GM18507 (cell line): ENCODE results near the gene IGF2BP3.
A peak's percentile ranks its signal among the peaks of the same experiment; 100 is the strongest.
"Not testable (repeated sequence)": the region's sequence is repeated elsewhere in the genome, so short reads cannot be mapped to it uniquely, and the experiment has no call there.

Source experiments
- DNase-seq: peaks from one replicate; pipeline ENCODE4 v3.0.0; 2011; ENCODE audit warnings: low read depth; ENCODE audit not compliant: insufficient read length; ENCODE audit errors: extremely low spot score
- FAIRE-seq: peaks from 2 replicates; lab custom pipeline; 2011; peaks lifted over from hg19 to GRCh38; lab: Jason Lieb, UNC

IGF2BP3 gene

DNA sequence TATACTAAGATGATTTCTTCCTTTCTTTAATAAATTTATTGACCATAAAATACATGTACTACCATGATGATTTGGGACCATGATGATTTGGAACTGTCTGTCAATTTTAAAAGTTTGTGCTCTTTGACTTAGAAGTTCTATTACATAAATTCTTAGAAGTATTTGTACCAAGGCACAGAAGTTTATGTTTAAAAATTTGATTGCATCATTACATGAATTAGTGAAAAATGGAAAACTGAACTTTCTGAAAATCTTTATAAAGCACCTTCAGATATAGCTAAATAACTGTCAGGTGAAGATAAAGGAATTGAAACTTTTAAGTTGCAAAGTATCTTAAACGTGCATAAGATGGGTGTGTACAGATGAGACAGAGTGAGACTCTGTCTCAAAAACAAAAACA is 139.2 kb downstream of the IGF2BP3 start:
- DNase-seq (no peak), FAIRE-seq (no peak)

- FAIRE-seq (no peak), DNase-seq (no peak)
Measured at GRCh38 chr7:23315366-23315765, 154.9 kb downstream of the IGF2BP3 start.

- not testable (repeated sequence) for FAIRE-seq, DNase-seq
Measured at GRCh38 chr7:23312141-23312540, 158.2 kb downstream of the IGF2BP3 start.

- DNase-seq (no peak), FAIRE-seq (no peak)
Measured at GRCh38 chr7:23308754-23309153, 161.5 kb downstream of the IGF2BP3 start.

DNA sequence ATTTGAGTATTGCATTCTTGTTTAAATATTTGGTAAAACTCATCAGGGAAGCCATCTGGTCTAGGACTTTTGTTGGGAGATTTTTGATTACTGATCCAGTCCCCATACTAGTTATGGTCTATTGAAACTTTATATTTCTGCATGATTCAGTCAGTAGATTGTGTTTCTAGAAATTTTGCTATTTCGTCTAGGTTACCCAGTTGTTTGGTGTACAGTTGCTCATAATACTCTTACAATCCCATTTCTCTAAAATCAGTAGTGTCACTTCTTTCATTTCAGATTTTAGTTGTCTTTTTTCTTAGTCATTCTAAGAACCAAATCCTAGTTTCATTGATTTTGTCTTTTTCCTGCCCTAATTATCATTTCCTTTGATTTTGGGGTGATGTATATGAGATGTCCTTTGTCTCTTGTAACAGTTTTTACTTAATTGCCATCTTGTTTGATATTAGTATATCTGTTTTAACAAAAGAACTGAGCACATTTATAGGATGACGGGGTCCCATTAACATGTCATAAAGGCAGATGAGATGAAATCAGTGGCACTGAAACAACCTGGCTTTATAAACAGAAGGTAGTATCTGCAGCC is 163.3 kb downstream of the IGF2BP3 start:
- FAIRE-seq (no peak), DNase-seq (no peak)

GRCh38 chr7:23299770-23300300 is 170.5 kb downstream of the IGF2BP3 start:
- DNase-seq (no peak), FAIRE-seq (no peak)

DNA sequence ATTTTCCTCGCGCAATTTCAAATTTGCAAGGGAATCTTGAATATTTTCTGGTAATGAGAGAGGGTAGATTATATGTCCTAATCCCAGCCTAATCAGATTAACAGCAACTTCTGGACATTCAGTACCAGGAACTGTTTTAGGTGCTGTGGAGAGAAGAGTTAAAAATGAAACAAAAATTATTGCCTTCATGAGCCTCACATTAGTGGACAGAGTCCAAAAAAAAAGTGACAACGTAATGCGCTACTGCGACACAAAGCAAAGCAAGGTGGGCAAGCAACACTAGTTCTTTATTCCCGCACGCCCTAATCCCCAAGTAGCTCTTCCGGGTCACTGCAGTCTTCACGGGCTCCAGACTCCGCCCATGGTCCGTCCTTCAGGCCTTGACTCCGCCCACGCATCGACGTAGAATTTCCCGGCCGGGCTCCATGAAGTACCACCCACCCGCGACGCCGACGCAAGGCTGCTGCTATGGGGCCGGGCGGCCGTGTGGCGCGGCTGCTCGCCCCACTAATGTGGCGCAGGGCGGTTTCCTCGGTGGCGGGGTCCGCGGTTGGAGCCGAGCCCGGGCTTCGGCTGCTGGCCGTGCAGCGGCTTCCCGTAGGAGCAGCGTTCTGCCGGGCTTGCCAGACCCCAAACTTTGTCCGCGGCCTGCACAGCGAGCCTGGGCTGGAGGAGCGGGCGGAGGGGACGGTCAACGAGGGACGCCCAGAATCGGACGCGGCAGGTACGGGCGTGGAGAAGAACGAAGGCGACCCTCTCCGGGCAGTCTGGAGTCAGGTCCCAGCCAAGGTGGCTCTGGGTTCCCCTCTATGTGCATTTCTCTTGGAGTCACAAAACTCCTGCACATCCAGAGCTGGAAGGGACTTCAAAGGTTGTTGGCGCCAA is 171.2 kb downstream of the IGF2BP3 start, which contains the start of gene MALSU1:
MALSU1 (plus strand) TSS at position 455 of the 885 bp plus-strand sequence; CDS start at position 469, 14 bp downstream.
- peak; percentile 92 for FAIRE-seq
- DNase-seq, result peak; percentile 88

- DNase-seq (no peak), FAIRE-seq (no peak)
Measured at GRCh38 chr7:23298141-23298881, 172.0 kb downstream of the IGF2BP3 start.

GRCh38 chr7:23295401-23295697 is 174.9 kb downstream of the IGF2BP3 start:
- FAIRE-seq (no peak), DNase-seq (no peak)

- no peak for DNase-seq
- FAIRE-seq, result no peak
Measured at GRCh38 chr7:23294549-23295400, 175.5 kb downstream of the IGF2BP3 start.

DNA sequence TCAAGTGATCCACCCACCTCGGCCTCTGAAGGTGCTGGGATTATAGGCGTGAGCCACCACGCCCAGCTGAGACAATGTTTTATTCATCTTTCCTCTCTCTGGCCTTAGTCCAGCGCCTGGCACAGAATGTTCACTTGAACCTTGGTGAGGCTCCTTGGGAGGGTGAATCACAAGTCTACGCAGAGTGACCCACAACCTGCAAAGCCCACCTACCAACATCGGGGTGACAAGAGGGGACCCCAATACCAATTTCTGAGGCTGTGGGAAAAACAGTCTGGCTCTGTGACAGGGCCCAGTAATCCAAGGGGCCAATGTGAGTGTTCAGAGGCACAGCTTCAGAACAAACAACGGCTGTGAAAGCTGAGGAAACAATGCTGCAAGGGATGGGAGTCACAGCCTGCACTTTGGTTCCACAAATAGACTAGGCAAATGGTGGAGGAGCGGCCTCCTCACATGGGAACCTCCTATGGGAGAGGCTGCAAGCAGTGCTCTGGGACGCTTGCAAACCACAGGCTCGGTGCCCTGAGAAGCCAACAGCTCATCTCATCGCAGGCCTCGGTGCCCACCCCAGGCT is 176.7 kb downstream of the IGF2BP3 start:
- no peak for FAIRE-seq
- no peak for DNase-seq

DNA sequence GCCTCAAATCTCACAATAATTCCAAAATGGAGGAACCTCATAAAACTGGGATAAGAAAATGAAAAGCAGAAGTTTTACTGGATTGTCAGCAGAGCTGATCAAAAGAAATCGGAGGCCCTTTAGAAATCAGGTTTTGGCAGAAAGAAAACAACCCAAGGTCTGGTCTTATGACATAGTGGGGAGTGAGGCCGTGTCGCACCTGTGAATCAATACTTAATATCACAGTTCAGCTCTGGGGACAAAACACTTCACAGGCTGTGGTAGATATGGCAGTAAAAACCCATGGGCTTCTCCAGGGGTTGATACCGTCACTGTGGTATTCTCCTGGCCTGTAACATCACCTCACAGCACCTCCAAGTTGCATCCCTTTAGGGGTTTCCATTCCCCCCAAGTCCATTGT is 177.7 kb downstream of the IGF2BP3 start:
- no peak for FAIRE-seq

GRCh38 chr7:23291957-23292560 is 178.2 kb downstream of the IGF2BP3 start:
- FAIRE-seq (no peak), DNase-seq (no peak)

More for the DNA sequence above, 177.7 kb downstream of the IGF2BP3 start:
- DNase-seq, result no peak

- DNase-seq, result no peak
- FAIRE-seq, result no peak
Measured at GRCh38 chr7:23290993-23291392, 179.3 kb downstream of the IGF2BP3 start.

GRCh38 chr7:23287612-23288011 is 182.7 kb downstream of the IGF2BP3 start:
- no peak for FAIRE-seq
- no peak for DNase-seq

GRCh38 chr7:23285657-23286646 is 184.3 kb downstream of the IGF2BP3 start:
- FAIRE-seq (no peak), DNase-seq (no peak)

DNA sequence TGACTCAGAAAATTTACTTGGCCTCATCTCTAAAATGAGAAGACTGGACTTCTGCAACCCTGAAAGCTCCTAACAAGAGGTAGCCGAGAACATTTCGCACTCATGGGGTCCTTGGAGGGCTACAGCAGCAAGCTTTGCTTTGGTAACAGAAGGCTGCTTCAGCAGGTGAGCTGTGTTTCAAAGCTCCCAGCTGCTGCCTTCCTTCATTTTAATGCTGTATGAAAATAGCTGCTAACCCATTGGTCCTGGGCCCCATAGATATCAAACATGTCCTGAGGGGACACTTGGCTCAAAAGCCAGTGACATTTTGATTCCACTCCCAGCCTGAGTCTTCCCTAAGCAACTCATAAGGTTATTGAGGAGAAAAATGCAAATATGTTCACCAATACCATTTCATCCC is 185.4 kb downstream of the IGF2BP3 start:
- no peak for FAIRE-seq
- DNase-seq, result no peak
